DMS153 (cell line): ENCODE results near the gene SLC43A2.
"Not testable (repeated sequence)": the region's sequence is repeated elsewhere in the genome, so short reads cannot be mapped to it uniquely, and the experiment has no call there.

Experiments
- DNase-seq: peaks from one replicate; lab custom pipeline; 2025; lab: John Stamatoyannopoulos, UW

The SLC43A2 gene

GRCh38 chr17:1590029-1590746 is 38.4 kb downstream of the SLC43A2 start:
- no peak for DNase-seq

GRCh38 chr17:1588821-1589585 is 39.6 kb downstream of the SLC43A2 start:
- DNase-seq = no peak

- no peak for DNase-seq
Measured at GRCh38 chr17:1584167-1584566, 44.5 kb downstream of the SLC43A2 start.

GRCh38 chr17:1583556-1583955 is 45.1 kb downstream of the SLC43A2 start:
- no peak for DNase-seq

- no peak for DNase-seq
Measured at GRCh38 chr17:1582374-1582773, 46.3 kb downstream of the SLC43A2 start.

- no peak for DNase-seq
Measured at GRCh38 chr17:1580979-1581676, 47.5 kb downstream of the SLC43A2 start.

GRCh38 chr17:1578029-1578428 is 50.6 kb downstream of the SLC43A2 start:
- no peak for DNase-seq

- no peak for DNase-seq
Measured at GRCh38 chr17:1577583-1578013, 51.0 kb downstream of the SLC43A2 start.

GRCh38 chr17:1577182-1577581 is 51.5 kb downstream of the SLC43A2 start:
- no peak for DNase-seq

GRCh38 chr17:1576500-1576899 is 52.1 kb downstream of the SLC43A2 start:
- no peak for DNase-seq

- no peak for DNase-seq
Measured at GRCh38 chr17:1574697-1575471, 53.8 kb downstream of the SLC43A2 start.

GRCh38 chr17:1573932-1574696 is 54.5 kb downstream of the SLC43A2 start:
- DNase-seq = peak; percentile 18

- not testable (repeated sequence) for DNase-seq
Measured at GRCh38 chr17:1572646-1573045, 56.0 kb downstream of the SLC43A2 start.

- no peak for DNase-seq
Measured at GRCh38 chr17:1571341-1571704, 57.3 kb downstream of the SLC43A2 start.

GRCh38 chr17:1568950-1569810 is 59.5 kb downstream of the SLC43A2 start:
- no peak for DNase-seq

- DNase-seq = no peak
Measured at GRCh38 chr17:1566505-1567199, 62.0 kb downstream of the SLC43A2 start.

GRCh38 chr17:1565877-1566276 is 62.8 kb downstream of the SLC43A2 start:
- no peak for DNase-seq

GRCh38 chr17:1563786-1564613 is 64.6 kb downstream of the SLC43A2 start:
- no peak for DNase-seq

GRCh38 chr17:1563471-1563785 is 65.2 kb downstream of the SLC43A2 start:
- not testable (repeated sequence) for DNase-seq
